A673 (cell line): Measurements from ENCODE around the gene GLCE. TPM values are rescaled to one million over a fixed set of nuclear protein-coding genes. Genes with fewer than 3 reads are reported as not detected.

Source experiments
- BruUV-seq: library from RNA; stranded (reverse); fragments of 400-500 nt; replicated peaks from 2 replicates; lab custom pipeline; 2021; lab: Mats Ljungman, UMichigan
- CTCF ChIA-PET: fragments of 300-600 bp; sonication (Branson Sonifier 250); formaldehyde crosslinking; loops from one replicate; lab custom pipeline; 2022; ENCODE audit warnings: antibody characterized with exemption; lab: Charles Lee
- POLR2A ChIA-PET: fragments of 300-600 bp; sonication (Branson Sonifier 250); formaldehyde crosslinking; loops from one replicate; lab custom pipeline; 2022; ENCODE audit warnings: antibody characterized with exemption; ENCODE audit not compliant: low non-redundant PET; lab: Charles Lee
- DNase-seq: peaks from one replicate; pipeline ENCODE4 v3.0.0-alpha.2; 2015; ENCODE audit warnings: low spot score
- H3K27ac ChIP-seq: fragments of 200-600 bp; sonication (generic); 2 replicates; pipeline ENCODE4 v1.5.1; 2016; ENCODE audit warnings: mixed run types, low read depth, mild to moderate bottlenecking, mixed read lengths, antibody characterized with exemption, low read length; ENCODE audit not compliant: poor library complexity, severe bottlenecking
- H3K27me3 ChIP-seq: fragments of 200-600 bp; sonication (generic); replicated peaks from 2 replicates; pipeline ENCODE4 v1.6.1; 2017; ENCODE audit warnings: mixed run types, low read depth, mild to moderate bottlenecking, mixed read lengths, antibody characterized with exemption, low read length; ENCODE audit not compliant: insufficient read depth, poor library complexity
- H3K36me3 ChIP-seq: fragments of 200-600 bp; sonication (generic); 2 replicates; pipeline ENCODE4 v1.6.1; 2016; ENCODE audit warnings: mixed run types, mild to moderate bottlenecking, mixed read lengths, antibody characterized with exemption, low read length; ENCODE audit not compliant: insufficient read depth, poor library complexity, severe bottlenecking
- H3K4me1 ChIP-seq: fragments of 200-600 bp; sonication (generic); 2 replicates; pipeline ENCODE4 v1.6.1; 2017; ENCODE audit warnings: mixed run types, mild to moderate bottlenecking, mixed read lengths, antibody characterized with exemption, low read length; ENCODE audit not compliant: insufficient read depth, poor library complexity, severe bottlenecking
- H3K4me3 ChIP-seq: fragments of 200-600 bp; sonication (generic); 2 replicates; pipeline ENCODE4 v1.5.1; 2016; ENCODE audit warnings: low read depth, mixed run types, mild to moderate bottlenecking, mixed read lengths, low read length; ENCODE audit not compliant: poor library complexity, severe bottlenecking
- H3K9me3 ChIP-seq: fragments of 200-600 bp; sonication (generic); 2 replicates; pipeline ENCODE4 v1.6.1; 2016; ENCODE audit warnings: mixed run types, low read depth, mild to moderate bottlenecking, mixed read lengths, antibody characterized with exemption, low read length; ENCODE audit not compliant: poor library complexity, severe bottlenecking
- EZH2 ChIP-seq: fragments of 200-600 bp; sonication (generic); IDR thresholded peaks from 2 replicates; pipeline ENCODE4 v1.6.1; 2017; ENCODE audit warnings: borderline replicate concordance, low read depth, mild to moderate bottlenecking, mixed read lengths, antibody characterized with exemption, low read length; ENCODE audit not compliant: poor library complexity, severe bottlenecking
- intact Hi-C: fragments of 100-400 bp; cut with micrococcal nuclease; formaldehyde crosslinking; loops from one replicate; pipeline ENCODE4 v1.10.0; 2022; ENCODE audit not compliant: unreplicated experiment
- total RNA-seq: library from RNA; stranded (reverse); gene quantifications from 2 replicates; pipeline ENCODE4 v1.2.3, GENCODE V29; 2021
- TF ChIP-seq, protein P1 (sequence below): fragments of 300-800, 200-600 bp; sonication (generic); conservative IDR thresholded peaks from 2 replicates; pipeline ENCODE4 v1.5.1; 2017; ENCODE audit warnings: low read depth, mild to moderate bottlenecking, antibody characterized with exemption, low read length, moderate library complexity, mixed read lengths

The GLCE gene
- total RNA-seq, 1 experiment from 2014 or later, result 44.6 TPM

DNA sequence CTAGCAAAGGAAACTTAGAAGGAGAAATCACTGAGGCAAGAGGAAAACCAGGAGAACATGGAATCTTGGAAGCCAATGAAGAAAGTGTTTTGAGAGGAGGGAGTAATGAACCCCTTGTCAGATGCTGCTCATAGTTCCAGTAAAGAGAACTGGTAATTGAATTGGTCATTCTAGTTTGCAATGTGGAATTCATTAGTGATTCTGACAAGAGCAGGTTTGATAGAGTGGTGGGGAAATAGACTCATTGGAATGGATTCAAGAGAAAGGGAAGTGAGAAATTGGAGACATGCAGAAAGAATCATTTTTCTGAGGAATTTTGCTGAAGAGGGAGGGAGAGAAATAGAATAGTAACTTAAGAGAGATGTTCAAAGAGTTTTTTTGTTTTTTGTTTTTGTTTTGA is 21.0 kb downstream of the GLCE start:
- DNase-seq, result no peak
- TF ChIP-seq, protein P1, sequence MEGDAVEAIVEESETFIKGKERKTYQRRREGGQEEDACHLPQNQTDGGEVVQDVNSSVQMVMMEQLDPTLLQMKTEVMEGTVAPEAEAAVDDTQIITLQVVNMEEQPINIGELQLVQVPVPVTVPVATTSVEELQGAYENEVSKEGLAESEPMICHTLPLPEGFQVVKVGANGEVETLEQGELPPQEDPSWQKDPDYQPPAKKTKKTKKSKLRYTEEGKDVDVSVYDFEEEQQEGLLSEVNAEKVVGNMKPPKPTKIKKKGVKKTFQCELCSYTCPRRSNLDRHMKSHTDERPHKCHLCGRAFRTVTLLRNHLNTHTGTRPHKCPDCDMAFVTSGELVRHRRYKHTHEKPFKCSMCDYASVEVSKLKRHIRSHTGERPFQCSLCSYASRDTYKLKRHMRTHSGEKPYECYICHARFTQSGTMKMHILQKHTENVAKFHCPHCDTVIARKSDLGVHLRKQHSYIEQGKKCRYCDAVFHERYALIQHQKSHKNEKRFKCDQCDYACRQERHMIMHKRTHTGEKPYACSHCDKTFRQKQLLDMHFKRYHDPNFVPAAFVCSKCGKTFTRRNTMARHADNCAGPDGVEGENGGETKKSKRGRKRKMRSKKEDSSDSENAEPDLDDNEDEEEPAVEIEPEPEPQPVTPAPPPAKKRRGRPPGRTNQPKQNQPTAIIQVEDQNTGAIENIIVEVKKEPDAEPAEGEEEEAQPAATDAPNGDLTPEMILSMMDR, result no peak
- TF ChIP-seq EZH2, result no peak
- ChIA-PET CTCF (no interaction called here), POLR2A (no interaction called here)
- no peaks in the 10 kb centered on the region for H3K36me3 ChIP-seq
- BruUV-seq, result no TSS peak
- H3K9me3 ChIP-seq, result no peaks in the 10 kb centered on the region
- intact Hi-C loops, result no loop called here
- H3K4me3 ChIP-seq, result no peak overlapping the region
- no peak overlapping the region for H3K27ac ChIP-seq
- no peaks in the 10 kb centered on the region for H3K4me1 ChIP-seq
- H3K27me3 ChIP-seq, result no peaks in the 10 kb centered on the region

DNA sequence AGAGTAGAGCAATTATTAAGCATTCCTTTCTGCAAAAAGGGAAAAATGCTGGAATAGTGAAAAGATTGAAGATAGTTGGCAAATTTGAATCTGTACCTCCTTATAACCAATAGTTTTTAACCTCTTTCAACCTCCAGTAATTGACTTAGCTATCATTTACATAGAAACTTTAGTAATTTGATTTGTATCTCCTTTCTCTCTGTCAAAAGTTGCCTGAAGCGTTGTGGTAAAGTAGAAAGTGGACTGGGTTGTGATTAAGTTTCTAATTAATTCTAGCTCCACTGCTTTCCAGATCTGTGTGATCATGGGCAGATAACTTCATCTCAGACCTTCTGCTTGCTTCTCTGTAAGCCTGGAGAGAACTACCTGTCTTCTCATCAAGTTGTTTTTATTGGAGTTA is 24.8 kb downstream of the GLCE start:
- Histone ChIP-seq H3K36me3 (no peaks in the 10 kb centered on the region), H3K4me3 (no peak overlapping the region), H3K4me1 (no peaks in the 10 kb centered on the region), H3K27ac (no peak overlapping the region), H3K9me3 (peaks cover 5% of the 10 kb centered on the region), H3K27me3 (no peaks in the 10 kb centered on the region)
- CTCF ChIA-PET, result no interaction called here
- POLR2A ChIA-PET, result no interaction called here
- no peak for DNase-seq
- TF ChIP-seq EZH2, result no peak
- TF ChIP-seq, protein P1, result no peak
- BruUV-seq, result no TSS peak
- intact Hi-C loops, result no loop called here

DNA sequence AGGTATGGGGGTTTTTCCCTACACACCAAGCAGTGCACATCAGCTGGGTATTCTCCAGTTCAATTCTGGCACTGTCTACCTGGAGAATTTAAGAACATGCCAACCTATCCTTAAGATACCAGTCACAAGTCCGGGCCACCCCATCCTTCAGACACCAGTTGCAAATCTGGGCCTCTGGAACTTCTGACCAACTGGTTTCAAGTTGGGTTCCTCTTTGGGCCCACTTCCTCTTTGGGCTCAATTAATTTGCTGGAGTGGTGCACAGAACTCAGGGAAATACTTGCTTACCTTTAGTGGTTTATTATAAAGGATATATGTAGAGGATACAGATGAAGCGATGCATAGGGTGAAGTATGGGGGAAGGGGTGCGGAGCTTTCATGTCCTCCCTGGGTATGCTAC is 25.3 kb downstream of the GLCE start:
- Histone ChIP-seq H3K36me3 (peaks cover 2% of the 10 kb centered on the region), H3K4me3 (no peak overlapping the region), H3K27me3 (no peaks in the 10 kb centered on the region), H3K4me1 (no peaks in the 10 kb centered on the region), H3K27ac (no peak overlapping the region), H3K9me3 (peaks cover 10% of the 10 kb centered on the region)
- CTCF ChIA-PET, result no interaction called here
- BruUV-seq, result no TSS peak
- no peak for TF ChIP-seq EZH2
- intact Hi-C loops, result no loop called here
- POLR2A ChIA-PET, result no interaction called here
- no peak for DNase-seq

DNA sequence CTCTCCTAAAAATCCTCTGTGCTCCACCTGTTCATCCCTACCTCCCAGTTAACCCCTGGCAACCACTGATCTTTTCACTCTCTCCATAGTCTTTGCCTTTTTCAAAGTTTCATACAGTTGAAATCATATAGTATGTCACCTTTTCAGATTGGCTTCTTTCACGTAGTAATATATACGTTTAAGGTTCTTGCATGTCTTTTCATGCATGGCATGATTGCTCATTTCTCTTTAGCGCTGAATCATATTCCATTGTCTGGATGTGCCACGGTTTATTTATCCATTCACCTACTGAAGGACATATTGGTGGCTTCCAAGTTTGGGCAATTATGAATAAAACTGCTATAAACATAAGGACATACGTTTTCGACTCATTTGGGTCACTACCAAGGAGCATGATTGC is 28.7 kb downstream of the GLCE start:
- peaks cover 3% of the 10 kb centered on the region for H3K36me3 ChIP-seq
- CTCF ChIA-PET, result no interaction called here

More for the DNA sequence above, 28.7 kb downstream of the GLCE start:
- TF ChIP-seq, protein P1, result no peak
- no peak for TF ChIP-seq EZH2
- intact Hi-C loops, result no loop called here
- H3K27me3 ChIP-seq, result no peaks in the 10 kb centered on the region
- peaks cover 5% of the 10 kb centered on the region for H3K4me1 ChIP-seq
- BruUV-seq, result no TSS peak
- no peak for DNase-seq
- POLR2A ChIA-PET, result no interaction called here
- peaks cover 11% of the 10 kb centered on the region for H3K9me3 ChIP-seq
- no peak overlapping the region for H3K27ac ChIP-seq
- no peak overlapping the region for H3K4me3 ChIP-seq
